ENCODE data around the gene GPR87. TPM values are rescaled to one million over a fixed set of nuclear protein-coding genes. Genes with fewer than 3 reads are reported as not detected.

GPR87 gene
- total RNA-seq, 1 donor from 2014 or later, result 16.7 TPM

DNA sequence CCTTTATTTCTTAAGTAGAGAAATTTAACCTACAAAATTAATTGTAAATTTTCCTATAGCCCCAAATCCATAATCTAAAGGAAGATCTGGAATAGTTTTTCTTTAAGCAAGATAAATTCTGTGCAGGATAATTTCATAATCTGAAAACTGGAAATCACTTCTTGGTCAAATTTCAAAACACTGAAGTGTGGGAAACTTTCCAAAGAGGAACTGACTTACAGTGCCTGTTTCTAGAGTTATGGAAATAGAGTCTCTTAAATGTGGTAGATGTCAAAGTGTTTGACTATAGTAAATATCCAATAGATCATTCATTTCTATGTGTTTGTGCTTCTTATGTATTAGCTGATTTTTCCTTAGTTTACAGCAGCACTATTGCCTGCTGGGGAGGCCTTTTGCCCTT is 14.3 kb upstream of the GPR87 start:
- H3K36me3 ChIP-seq (ENCODE audit: control insufficient read depth, insufficient read depth, low read length), result no peaks in the 10 kb centered on the region
- no peak overlapping the region for H3K4me3 ChIP-seq (ENCODE audit: low read depth, low read length)
- no peak for DNase-seq (ENCODE audit: low read depth)
- no peaks in the 10 kb centered on the region for H3K27me3 ChIP-seq (ENCODE audit: control insufficient read depth, insufficient read depth, low read length)
- TF ChIP-seq, protein P1, sequence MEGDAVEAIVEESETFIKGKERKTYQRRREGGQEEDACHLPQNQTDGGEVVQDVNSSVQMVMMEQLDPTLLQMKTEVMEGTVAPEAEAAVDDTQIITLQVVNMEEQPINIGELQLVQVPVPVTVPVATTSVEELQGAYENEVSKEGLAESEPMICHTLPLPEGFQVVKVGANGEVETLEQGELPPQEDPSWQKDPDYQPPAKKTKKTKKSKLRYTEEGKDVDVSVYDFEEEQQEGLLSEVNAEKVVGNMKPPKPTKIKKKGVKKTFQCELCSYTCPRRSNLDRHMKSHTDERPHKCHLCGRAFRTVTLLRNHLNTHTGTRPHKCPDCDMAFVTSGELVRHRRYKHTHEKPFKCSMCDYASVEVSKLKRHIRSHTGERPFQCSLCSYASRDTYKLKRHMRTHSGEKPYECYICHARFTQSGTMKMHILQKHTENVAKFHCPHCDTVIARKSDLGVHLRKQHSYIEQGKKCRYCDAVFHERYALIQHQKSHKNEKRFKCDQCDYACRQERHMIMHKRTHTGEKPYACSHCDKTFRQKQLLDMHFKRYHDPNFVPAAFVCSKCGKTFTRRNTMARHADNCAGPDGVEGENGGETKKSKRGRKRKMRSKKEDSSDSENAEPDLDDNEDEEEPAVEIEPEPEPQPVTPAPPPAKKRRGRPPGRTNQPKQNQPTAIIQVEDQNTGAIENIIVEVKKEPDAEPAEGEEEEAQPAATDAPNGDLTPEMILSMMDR (IDR thresholded peaks at IDR 0.05; ENCODE audit: insufficient read depth, low read length, poor library complexity, severe bottlenecking), result no peak

DNA sequence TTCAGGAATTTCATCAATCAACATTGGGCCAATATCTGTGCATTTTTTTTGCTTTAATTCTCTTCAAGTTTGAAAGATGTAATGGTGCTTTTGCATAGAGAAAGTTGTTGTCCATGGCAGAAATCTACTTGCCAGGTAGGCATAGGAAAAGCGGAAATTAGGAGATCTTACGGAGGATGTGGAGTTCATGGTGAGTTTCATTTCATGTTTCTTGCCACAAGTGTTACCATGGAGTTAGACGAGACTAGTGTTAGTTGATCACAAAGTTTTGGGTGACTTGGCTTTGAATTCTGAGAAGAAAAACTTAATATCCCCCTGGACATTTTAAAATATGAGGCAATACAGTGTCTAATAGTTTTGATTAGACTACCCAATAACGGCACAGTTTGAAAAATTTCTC is 13.8 kb upstream of the GPR87 start:
- TF ChIP-seq, protein P1 (IDR thresholded peaks at IDR 0.05; ENCODE audit: insufficient read depth, low read length, poor library complexity, severe bottlenecking), result no peak
- Histone ChIP-seq H3K4me3 (ENCODE audit: low read depth, low read length) (no peak overlapping the region), H3K36me3 (ENCODE audit: control insufficient read depth, insufficient read depth, low read length) (no peaks in the 10 kb centered on the region), H3K27me3 (ENCODE audit: control insufficient read depth, insufficient read depth, low read length) (no peaks in the 10 kb centered on the region)
- no peak for DNase-seq (ENCODE audit: low read depth)

DNA sequence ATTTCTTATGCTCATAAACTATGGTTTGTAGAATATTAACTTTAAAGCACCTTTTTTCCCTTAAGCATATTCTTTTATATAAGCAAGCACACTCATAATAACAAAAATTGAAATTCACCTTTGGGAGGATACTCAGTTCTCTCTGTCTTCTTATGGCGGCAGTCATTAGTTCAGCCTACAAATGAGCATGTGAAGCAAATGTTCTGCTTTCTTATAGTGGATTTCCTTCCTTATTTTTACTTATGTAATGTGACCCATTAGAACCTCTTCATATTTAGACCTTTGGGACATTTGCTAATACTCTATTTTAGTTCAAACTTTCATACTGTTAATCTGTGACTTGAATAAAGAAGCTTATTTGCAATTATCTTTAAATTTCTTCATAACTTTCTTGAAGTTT is 12.7 kb upstream of the GPR87 start, which contains the start of gene P2RY13:
P2RY13 (minus strand) TSS at position 187 of the 400 bp plus-strand sequence; CDS start at position 166, 21 bp downstream.
- H3K4me3 ChIP-seq (ENCODE audit: low read depth, low read length), result no peak within 1 kb of the TSS
- no peak for DNase-seq (ENCODE audit: low read depth)
- TF ChIP-seq, protein P1 (IDR thresholded peaks at IDR 0.05; ENCODE audit: insufficient read depth, low read length, poor library complexity, severe bottlenecking), result no peak
- H3K27me3 ChIP-seq (ENCODE audit: control insufficient read depth, insufficient read depth, low read length), result no peaks in the 10 kb centered on the region
- no peaks in the 10 kb centered on the region for H3K36me3 ChIP-seq (ENCODE audit: control insufficient read depth, insufficient read depth, low read length)

DNA sequence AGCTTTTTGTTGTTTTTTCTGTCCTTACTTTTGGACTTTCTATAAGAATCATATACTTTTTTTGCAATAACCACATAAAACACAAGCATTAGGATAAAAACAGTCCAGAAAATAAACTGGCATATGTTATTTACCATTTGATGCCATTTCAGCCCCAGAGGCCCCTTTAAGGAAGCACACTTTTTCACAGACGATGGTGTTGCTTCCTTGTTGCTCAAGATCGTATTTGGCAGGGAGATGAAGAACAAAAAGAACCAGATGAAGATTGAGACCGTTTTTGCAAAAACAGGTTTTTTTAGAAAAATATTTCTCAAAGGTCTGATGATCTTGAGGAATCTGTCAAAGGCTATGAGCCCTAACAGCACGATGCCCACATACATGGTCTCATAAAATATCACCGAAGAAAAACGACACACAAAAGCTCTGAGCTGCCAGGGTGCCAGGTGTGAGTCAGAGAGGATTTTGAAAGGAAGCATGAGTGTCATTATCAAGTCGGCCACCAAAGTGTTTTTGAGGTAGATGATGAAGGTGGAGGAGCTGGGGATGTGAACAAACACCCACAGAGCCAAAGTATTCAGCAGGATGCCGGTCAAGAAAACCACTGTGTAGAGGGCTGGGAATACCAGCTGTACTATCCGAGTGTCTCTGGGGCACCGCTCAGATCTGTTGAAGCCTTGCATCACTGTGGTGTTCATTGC is 11.8 kb upstream of the GPR87 start:
- TF ChIP-seq, protein P1 (IDR thresholded peaks at IDR 0.05; ENCODE audit: insufficient read depth, low read length, poor library complexity, severe bottlenecking), result no peak
- Histone ChIP-seq H3K4me3 (ENCODE audit: low read depth, low read length) (no peak overlapping the region), H3K27me3 (ENCODE audit: control insufficient read depth, insufficient read depth, low read length) (no peaks in the 10 kb centered on the region), H3K36me3 (ENCODE audit: control insufficient read depth, insufficient read depth, low read length) (no peaks in the 10 kb centered on the region)
- no peak for DNase-seq (ENCODE audit: low read depth)

DNA sequence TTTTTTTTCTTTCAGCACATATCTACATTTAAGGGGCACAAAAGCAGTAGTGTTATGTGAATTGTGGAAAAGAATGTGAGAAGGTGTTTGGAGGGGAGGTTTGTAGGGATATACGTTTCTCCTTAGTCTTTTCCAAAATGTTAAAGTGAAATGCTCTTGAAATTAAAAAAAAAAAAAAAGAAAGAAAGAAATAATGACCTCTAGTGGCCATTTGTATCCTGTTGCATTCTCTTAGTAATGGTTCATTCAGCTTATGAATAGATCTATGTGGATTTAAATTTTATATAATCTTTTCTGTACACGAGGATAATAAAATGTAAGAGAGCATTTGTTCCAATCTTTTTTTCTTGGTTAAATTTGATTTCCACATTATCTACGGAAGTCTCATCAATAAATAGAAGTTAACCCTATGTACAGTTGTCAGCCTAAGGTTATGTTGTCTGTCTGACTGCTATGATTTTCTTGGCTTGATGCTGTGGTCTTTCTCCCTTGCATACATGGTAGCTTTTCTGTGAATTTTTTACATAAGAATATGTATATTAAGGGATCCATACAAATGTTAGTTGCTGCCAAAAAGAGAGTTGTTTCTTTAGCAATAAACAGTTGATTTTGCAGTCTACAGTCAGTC is 11.1 kb upstream of the GPR87 start:
- no peaks in the 10 kb centered on the region for H3K27me3 ChIP-seq (ENCODE audit: control insufficient read depth, insufficient read depth, low read length)
- TF ChIP-seq, protein P1 (IDR thresholded peaks at IDR 0.05; ENCODE audit: insufficient read depth, low read length, poor library complexity, severe bottlenecking), result peak; percentile 39
- H3K36me3 ChIP-seq (ENCODE audit: control insufficient read depth, insufficient read depth, low read length), result no peaks in the 10 kb centered on the region
- DNase-seq (ENCODE audit: low read depth), result no peak
- no peak overlapping the region for H3K4me3 ChIP-seq (ENCODE audit: low read depth, low read length)

Data from kidney epithelial cell (primary cell).